HepG2 (cell line): Measurements from ENCODE around the gene TLK1. TPM values are rescaled to one million over a fixed set of nuclear protein-coding genes. Genes with fewer than 3 reads are reported as not detected.
A peak's percentile ranks its signal among the peaks of the same experiment; 100 is the strongest.

Experiments used
- AGO1 ChIP-seq: fragments of 200-400 bp; formaldehyde crosslinking; IDR thresholded peaks from 2 replicates; pipeline ENCODE4 v1.6.1; 2017; ENCODE audit warnings: mild to moderate bottlenecking, low read depth, low read length, moderate library complexity; ENCODE audit not compliant: poor library complexity, severe bottlenecking
- ARID4A ChIP-seq: sonication (generic); formaldehyde crosslinking; IDR thresholded peaks from 2 replicates; pipeline ENCODE4 v1.5.0; 2020; ENCODE audit warnings: mild to moderate bottlenecking, missing genetic modification reagents, borderline replicate concordance
- BCL6 ChIP-seq: IDR thresholded peaks from 2 replicates; pipeline ENCODE4 v1.6.1; 2016; ENCODE audit warnings: missing genetic modification reagents, missing compliant biosample characterization
- GFI1 ChIP-seq: sonication (generic); formaldehyde crosslinking; IDR thresholded peaks from 2 replicates; pipeline ENCODE4 v1.5.0; 2020; ENCODE audit warnings: missing genetic modification reagents, mild to moderate bottlenecking, borderline replicate concordance
- HMG20B ChIP-seq: conservative IDR thresholded peaks from 2 replicates; pipeline ENCODE4 v1.6.1; 2016; ENCODE audit warnings: missing genetic modification reagents, missing compliant biosample characterization
- HOXA3 ChIP-seq: sonication (generic); formaldehyde crosslinking; IDR thresholded peaks from 2 replicates; pipeline ENCODE4 v1.5.0; 2020; ENCODE audit warnings: missing genetic modification reagents
- PHF20 ChIP-seq: sonication (generic); formaldehyde crosslinking; IDR thresholded peaks from 2 replicates; pipeline ENCODE4 v1.5.0; 2020; ENCODE audit warnings: mild to moderate bottlenecking, missing genetic modification reagents
- SMARCC2 ChIP-seq: fragments of 450-650 bp; IDR thresholded peaks from 2 replicates; pipeline ENCODE4 v1.6.1; 2017; ENCODE audit warnings: antibody characterized with exemption, mild to moderate bottlenecking
- SNAI1 ChIP-seq: sonication (generic); formaldehyde crosslinking; IDR thresholded peaks from 2 replicates; pipeline ENCODE4 v1.5.0; 2020; ENCODE audit warnings: mild to moderate bottlenecking, missing genetic modification reagents, borderline replicate concordance
- STAT5B ChIP-seq: sonication (generic); formaldehyde crosslinking; IDR thresholded peaks from 2 replicates; pipeline ENCODE4 v1.4.0; 2020; ENCODE audit warnings: missing genetic modification reagents
- TCF7 ChIP-seq: sonication (generic); IDR thresholded peaks from 2 replicates; pipeline ENCODE4 v1.6.1; 2016; ENCODE audit warnings: antibody characterized with exemption, low read depth
- ZFP62 ChIP-seq: sonication (generic); formaldehyde crosslinking; IDR thresholded peaks from 2 replicates; pipeline ENCODE4 v1.4.0; 2020; ENCODE audit warnings: missing genetic modification reagents
- ZNF143 ChIP-seq: sonication (generic); formaldehyde crosslinking; IDR thresholded peaks from 2 replicates; pipeline ENCODE4 v1.4.0; 2020; ENCODE audit warnings: missing genetic modification reagents
- ZNF224 ChIP-seq: sonication (generic); formaldehyde crosslinking; IDR thresholded peaks from 2 replicates; pipeline ENCODE4 v1.5.0; 2020; ENCODE audit warnings: mild to moderate bottlenecking, missing genetic modification reagents
- ZNF234 ChIP-seq: sonication (generic); formaldehyde crosslinking; conservative IDR thresholded peaks from 2 replicates; pipeline ENCODE4 v1.5.1; 2020; ENCODE audit warnings: mild to moderate bottlenecking, missing genetic modification reagents
- ZNF292 ChIP-seq: sonication (generic); formaldehyde crosslinking; IDR thresholded peaks from 2 replicates; pipeline ENCODE4 v1.8.1; 2022; ENCODE audit warnings: mild to moderate bottlenecking, low read depth, missing genetic modification reagents, borderline replicate concordance
- ZNF414 ChIP-seq: sonication (generic); formaldehyde crosslinking; IDR thresholded peaks from 2 replicates; pipeline ENCODE4 v1.5.0; 2020; ENCODE audit warnings: missing genetic modification reagents
- ZNF589 ChIP-seq: sonication (generic); formaldehyde crosslinking; conservative IDR thresholded peaks from 2 replicates; pipeline ENCODE4 v1.8.0; 2022; ENCODE audit warnings: mild to moderate bottlenecking, moderate library complexity, missing genetic modification reagents
- polyA plus RNA-seq, 8 experiments: library from polyadenylated mRNA; depleted of rRNA in 3 of 8; stranded (reverse) in 7 of 8; unstranded in 1 of 8; fragments of >200 nt; fragmentation: Illumina TruSeq in 4 of 8; extraction: Trizol in 4 of 8; gene quantifications; 2 replicates each; pipeline versions ENCODE4 v1.2.1 to v1.2.3, GENCODE V29; 2011 to 2016; ENCODE audit warnings: low read depth in 4 of 8, missing spikeins in 1 of 8, mixed read lengths in 1 of 8; ENCODE audit not compliant: insufficient read depth in 1 of 8
- total RNA-seq, 5 experiments: library from RNA; depleted of rRNA; stranded (reverse); fragments of >200 nt; fragmentation: Illumina TruSeq; extraction: Trizol; gene quantifications; 2 replicates each; pipeline ENCODE4 v1.2.3, GENCODE V29; 2016; ENCODE audit warnings: low read depth in 1 of 5
- TF ChIP-seq, protein P1 (sequence below): sonication (generic); formaldehyde crosslinking; IDR thresholded peaks from 2 replicates; pipeline ENCODE4 v1.4.0; 2020; ENCODE audit warnings: missing genetic modification reagents
- TF ChIP-seq, protein P2 (sequence below): sonication (generic); formaldehyde crosslinking; IDR thresholded peaks from 2 replicates; pipeline ENCODE4 v1.4.0; 2020; ENCODE audit warnings: mild to moderate bottlenecking, missing genetic modification reagents

The TLK1 gene
- total and polyA plus RNA-seq, 2 of the 13 experiments (the other 11 are each of a cell fraction or from before 2014, with no cell fraction given): 16.8 to 28.7 TPM

DNA sequence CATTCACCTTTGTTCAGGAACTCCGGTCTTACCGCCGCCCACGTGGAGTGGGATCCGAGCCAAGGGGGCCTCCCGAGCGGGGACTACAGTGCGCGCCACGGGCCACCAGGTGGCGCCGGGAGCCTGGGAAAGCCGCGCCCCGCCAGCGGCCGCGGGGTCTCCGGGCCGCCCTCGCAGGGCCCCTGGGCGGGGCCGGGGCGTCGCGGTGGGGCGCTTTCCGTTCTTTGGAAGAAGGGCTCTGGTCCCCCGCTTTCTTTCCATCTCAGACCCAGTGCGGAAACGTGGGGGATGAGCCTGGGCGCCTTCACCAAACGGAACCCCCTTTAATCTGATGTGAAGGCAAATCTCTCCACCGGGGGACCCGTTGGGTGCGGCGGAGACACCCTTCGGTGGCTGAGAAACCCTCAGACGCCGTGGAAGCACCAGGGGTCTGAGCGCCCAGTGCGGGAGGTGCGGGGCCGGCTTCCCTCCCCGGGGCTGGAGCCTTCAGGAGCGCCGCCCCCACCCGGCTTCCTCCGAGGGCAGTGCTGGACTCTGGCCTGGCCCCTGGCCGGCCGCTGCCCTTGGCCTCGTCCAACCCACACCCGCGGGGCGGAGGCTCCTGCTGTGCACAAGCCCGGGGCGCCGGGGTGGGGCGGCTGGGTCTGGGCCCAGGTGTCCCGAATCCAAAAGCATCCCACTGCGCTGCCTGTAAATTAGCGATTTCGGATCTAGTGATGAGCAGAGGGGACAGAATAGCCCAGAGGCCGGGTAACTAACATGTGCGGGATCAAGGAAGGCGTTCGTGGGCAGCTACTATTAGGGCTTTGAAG, 187.0 kb downstream of the TLK1 start (continued):
- TF ChIP-seq, protein P1, sequence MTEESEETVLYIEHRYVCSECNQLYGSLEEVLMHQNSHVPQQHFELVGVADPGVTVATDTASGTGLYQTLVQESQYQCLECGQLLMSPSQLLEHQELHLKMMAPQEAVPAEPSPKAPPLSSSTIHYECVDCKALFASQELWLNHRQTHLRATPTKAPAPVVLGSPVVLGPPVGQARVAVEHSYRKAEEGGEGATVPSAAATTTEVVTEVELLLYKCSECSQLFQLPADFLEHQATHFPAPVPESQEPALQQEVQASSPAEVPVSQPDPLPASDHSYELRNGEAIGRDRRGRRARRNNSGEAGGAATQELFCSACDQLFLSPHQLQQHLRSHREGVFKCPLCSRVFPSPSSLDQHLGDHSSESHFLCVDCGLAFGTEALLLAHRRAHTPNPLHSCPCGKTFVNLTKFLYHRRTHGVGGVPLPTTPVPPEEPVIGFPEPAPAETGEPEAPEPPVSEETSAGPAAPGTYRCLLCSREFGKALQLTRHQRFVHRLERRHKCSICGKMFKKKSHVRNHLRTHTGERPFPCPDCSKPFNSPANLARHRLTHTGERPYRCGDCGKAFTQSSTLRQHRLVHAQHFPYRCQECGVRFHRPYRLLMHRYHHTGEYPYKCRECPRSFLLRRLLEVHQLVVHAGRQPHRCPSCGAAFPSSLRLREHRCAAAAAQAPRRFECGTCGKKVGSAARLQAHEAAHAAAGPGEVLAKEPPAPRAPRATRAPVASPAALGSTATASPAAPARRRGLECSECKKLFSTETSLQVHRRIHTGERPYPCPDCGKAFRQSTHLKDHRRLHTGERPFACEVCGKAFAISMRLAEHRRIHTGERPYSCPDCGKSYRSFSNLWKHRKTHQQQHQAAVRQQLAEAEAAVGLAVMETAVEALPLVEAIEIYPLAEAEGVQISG (CRISPR knock-in tag): peak; percentile 72
- TF ChIP-seq HOXA3 (CRISPR knock-in tag): peak; percentile 80
- TF ChIP-seq SMARCC2: no peak
- no peak for TF ChIP-seq ZNF292 (CRISPR knock-in tag)
- no peak for TF ChIP-seq STAT5B (CRISPR knock-in tag)
- TF ChIP-seq ZNF234 (CRISPR knock-in tag): peak; percentile 37; the same call in 1 of the 2 replicates
- peak; percentile 16; the same call in 1 of the 2 replicates for TF ChIP-seq ZNF589 (CRISPR knock-in tag)
- TF ChIP-seq ZNF224 (CRISPR knock-in tag): 0 out of 2 replicates have a peak, but pooled peaks have one; percentile 11
- TF ChIP-seq GFI1 (CRISPR knock-in tag): peak; percentile 71
- peak; percentile 54 for TF ChIP-seq BCL6 (CRISPR knock-in tag)
- TF ChIP-seq TCF7: no peak
- TF ChIP-seq ZNF143: 0 out of 2 replicates have a peak, but pooled peaks have one; percentile 55
- TF ChIP-seq PHF20 (CRISPR knock-in tag): peak; percentile 52; the same call in 1 of the 2 replicates
- no peak for TF ChIP-seq ZFP62 (CRISPR knock-in tag)
- peak; percentile 58; the same call in 1 of the 2 replicates for TF ChIP-seq HMG20B (CRISPR knock-in tag)
- peak; percentile 52; the same call in 1 of the 2 replicates for TF ChIP-seq ZNF414 (CRISPR knock-in tag)
- TF ChIP-seq ARID4A (CRISPR knock-in tag): peak; percentile 63; the same call in 1 of the 2 replicates
- TF ChIP-seq, protein P2, sequence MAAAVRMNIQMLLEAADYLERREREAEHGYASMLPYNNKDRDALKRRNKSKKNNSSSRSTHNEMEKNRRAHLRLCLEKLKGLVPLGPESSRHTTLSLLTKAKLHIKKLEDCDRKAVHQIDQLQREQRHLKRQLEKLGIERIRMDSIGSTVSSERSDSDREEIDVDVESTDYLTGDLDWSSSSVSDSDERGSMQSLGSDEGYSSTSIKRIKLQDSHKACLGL (CRISPR knock-in tag): peak; percentile 77
- peak; percentile 26; the same call in 1 of the 2 replicates for TF ChIP-seq SNAI1 (CRISPR knock-in tag)
- peak; percentile 44 for TF ChIP-seq AGO1
